Measurements from ENCODE around the gene KRT31.

- TF ChIP-seq POLR2AphosphoS5 (IDR thresholded peaks at IDR 0.05; ENCODE audit: low read depth, low read length) (no peak), CTCF (IDR thresholded peaks at IDR 0.05) (no peak)
These were observed 42.9 kb downstream of the KRT31 start for GRCh38 chr17:41354536-41354935.

Measured in Panc1 (cell line).